ENCODE measurements around the gene DLGAP4. TPM values are rescaled to one million over a fixed set of nuclear protein-coding genes. Genes with fewer than 3 reads are reported as not detected.

Gene DLGAP4
- total and polyA plus RNA-seq, 10 of the 15 experiments (the other 5 are each of a cell fraction or from before 2014, with no cell fraction given) = 0.42 to 43.3 (median 19.0) TPM

DNA sequence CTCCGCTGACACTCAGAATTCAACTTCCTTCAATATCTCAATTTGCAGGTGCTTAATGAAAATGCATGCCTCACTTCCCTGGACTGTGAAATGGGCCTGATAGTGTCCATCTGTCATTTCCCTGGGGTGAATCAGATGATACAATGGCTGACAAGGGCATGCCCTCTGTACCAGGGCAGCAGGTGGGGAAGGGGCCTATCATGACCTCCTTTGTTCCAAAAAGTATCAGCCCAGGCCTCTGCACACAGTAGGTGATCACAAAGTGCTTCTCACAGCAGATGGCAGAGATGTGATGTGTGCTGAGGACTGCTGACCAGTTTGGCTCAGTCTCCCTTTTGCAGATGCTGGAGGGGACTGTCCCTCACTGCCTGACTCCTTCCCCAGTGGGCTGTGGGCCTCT is 44.3 kb downstream of the DLGAP4 start:
- TF ChIP-seq ZZZ3 (IDR thresholded peaks at IDR 0.05; ENCODE audit: control insufficient read depth, insufficient read length, low read depth) = no peak
- TF ChIP-seq BCL11A (IDR thresholded peaks at IDR 0.05; ENCODE audit: low read depth, low read length) = no peak
- no peak for TF ChIP-seq FOXK2 (IDR thresholded peaks at IDR 0.05)
- TF ChIP-seq JUND (IDR thresholded peaks at IDR 0.05; ENCODE audit: low read depth, low read length) = no peak
- TF ChIP-seq, protein P1, sequence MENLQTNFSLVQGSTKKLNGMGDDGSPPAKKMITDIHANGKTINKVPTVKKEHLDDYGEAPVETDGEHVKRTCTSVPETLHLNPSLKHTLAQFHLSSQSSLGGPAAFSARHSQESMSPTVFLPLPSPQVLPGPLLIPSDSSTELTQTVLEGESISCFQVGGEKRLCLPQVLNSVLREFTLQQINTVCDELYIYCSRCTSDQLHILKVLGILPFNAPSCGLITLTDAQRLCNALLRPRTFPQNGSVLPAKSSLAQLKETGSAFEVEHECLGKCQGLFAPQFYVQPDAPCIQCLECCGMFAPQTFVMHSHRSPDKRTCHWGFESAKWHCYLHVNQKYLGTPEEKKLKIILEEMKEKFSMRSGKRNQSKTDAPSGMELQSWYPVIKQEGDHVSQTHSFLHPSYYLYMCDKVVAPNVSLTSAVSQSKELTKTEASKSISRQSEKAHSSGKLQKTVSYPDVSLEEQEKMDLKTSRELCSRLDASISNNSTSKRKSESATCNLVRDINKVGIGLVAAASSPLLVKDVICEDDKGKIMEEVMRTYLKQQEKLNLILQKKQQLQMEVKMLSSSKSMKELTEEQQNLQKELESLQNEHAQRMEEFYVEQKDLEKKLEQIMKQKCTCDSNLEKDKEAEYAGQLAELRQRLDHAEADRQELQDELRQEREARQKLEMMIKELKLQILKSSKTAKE (IDR thresholded peaks at IDR 0.05; ENCODE audit: low read depth, poor library complexity, severe bottlenecking) = no peak
- no peak for TF ChIP-seq PML (IDR thresholded peaks at IDR 0.05; ENCODE audit: low read length)
- TF ChIP-seq ASH2L (IDR thresholded peaks at IDR 0.05; ENCODE audit: borderline replicate concordance, low read depth) = no peak
- Histone ChIP-seq H4K20me1 (ENCODE audit: control insufficient read depth, insufficient read depth) (no peaks in the 10 kb centered on the region), H3K9me3 (replicated peaks; ENCODE audit: control insufficient read depth, insufficient read depth, low read length) (no peaks in the 10 kb centered on the region), H3K4me1 (ENCODE audit: control insufficient read depth, insufficient read depth, low read length) (no peaks in the 10 kb centered on the region), H3K27me3 (replicated peaks in 1 of 2; ENCODE audit: control insufficient read depth in 2 of 2, insufficient read depth in 2 of 2, low read length in 1 of 2) (peaks cover 2 to 3% of the 10 kb centered on the region in 2 experiments; a peak in 3 of 4 replicates), H3K36me3 (ENCODE audit: control insufficient read depth in 2 of 2, insufficient read depth in 2 of 2, low read length in 1 of 2) (no peaks in the 10 kb centered on the region), H2AFZ (ENCODE audit: control insufficient read depth, low read depth, low read length) (no peak overlapping the region), H3K9ac (ENCODE audit: control insufficient read depth, insufficient read depth, low read length) (no peak overlapping the region), H3K27ac (ENCODE audit: control insufficient read depth, insufficient read depth) (no peak overlapping the region), H3K4me2 (ENCODE audit: control insufficient read depth, insufficient read depth) (no peak overlapping the region), H3K4me3 (no peak overlapping the region), H3K79me2 (ENCODE audit: control insufficient read depth, insufficient read depth, low read length) (no peaks in the 10 kb centered on the region)
- BruUV-seq (replicated peaks) = no TSS peak
- intact Hi-C loops (cut with micrococcal nuclease; ENCODE audit: unreplicated experiment) = no loop called here
- DNase-seq (ENCODE audit: low read depth, low spot score) (no peak), FAIRE-seq (no peak), ATAC-seq (no peak)
- RAD21 ChIA-PET (ENCODE audit: unreplicated experiment) = no interaction called here
- CTCF ChIA-PET = no interaction called here
- in situ Hi-C loops (cut with MboI) = no loop called here
- POLR2A ChIA-PET = no interaction called here
- 50% methylated on average over 1 of the region's 1 CpG for WGBS (ENCODE audit: insufficient coverage, insufficient replicate concordance, low lambda C conversion rate, missing lambda C conversion rate)
- SMC1A ChIA-PET (ENCODE audit: uncharacterized antibody, unreplicated experiment) = no interaction called here

Measured in GM12878 (cell line).